SK-N-SH treated with all-trans-retinoic acid at 6 μM for 48 hours (cell line): ENCODE measurements around the gene NALCN.

Experiments used
- ATAC-seq: fragments of 200-7000 bp; cut with Tn5 transposase; 3 replicates; pipeline ENCODE4 v1.9.1; 2020; ENCODE audit warnings: mild to moderate bottlenecking, moderate library complexity
- BACH2 ChIP-seq: fragments of 250-450 bp; sonication (Bioruptor Pico); IDR thresholded peaks from 2 replicates; pipeline ENCODE4 v1.9.0; 2021; ENCODE audit warnings: mild to moderate bottlenecking, borderline replicate concordance
- CSDC2 ChIP-seq: fragments of 250-450 bp; sonication (Bioruptor Pico); IDR thresholded peaks from 2 replicates; pipeline ENCODE4 v1.5.0; 2020; ENCODE audit warnings: mild to moderate bottlenecking, moderate library complexity
- CSRNP3 ChIP-seq: fragments of 250-450 bp; sonication (Bioruptor Pico); IDR thresholded peaks from 2 replicates; pipeline ENCODE4 v1.5.1; 2021; ENCODE audit warnings: mild to moderate bottlenecking, moderate library complexity
- ESRRG ChIP-seq: fragments of 250-450 bp; sonication (Bioruptor Pico); IDR thresholded peaks from 2 replicates; pipeline ENCODE4 v1.6.1; 2021; ENCODE audit warnings: mild to moderate bottlenecking
- GLIS3 ChIP-seq: fragments of 250-450 bp; sonication (Bioruptor Pico); IDR thresholded peaks from 2 replicates; pipeline ENCODE4 v1.5.0; 2020; ENCODE audit warnings: mild to moderate bottlenecking, moderate library complexity
- ISL1 ChIP-seq: fragments of 250-450 bp; sonication (Bioruptor Pico); IDR thresholded peaks from 2 replicates; pipeline ENCODE4 v2.1.2; 2022; ENCODE audit warnings: mild to moderate bottlenecking, moderate library complexity
- OSR1 ChIP-seq: fragments of 250-450 bp; sonication (Bioruptor Pico); IDR thresholded peaks from 2 replicates; pipeline ENCODE4 v1.8.0; 2022; ENCODE audit warnings: moderate library complexity, mild to moderate bottlenecking, inconsistent platforms
- PATZ1 ChIP-seq: fragments of 250-450 bp; sonication (Bioruptor Pico); IDR thresholded peaks from 2 replicates; pipeline ENCODE4 v1.8.0; 2020; ENCODE audit warnings: mild to moderate bottlenecking, moderate library complexity, borderline replicate concordance
- PPARA ChIP-seq: fragments of 250-450 bp; sonication (Bioruptor Pico); IDR thresholded peaks from 2 replicates; pipeline ENCODE4 v1.5.0; 2020; ENCODE audit warnings: mild to moderate bottlenecking, borderline replicate concordance
- RARB ChIP-seq: fragments of 250-450 bp; sonication (Bioruptor Pico); IDR thresholded peaks from 2 replicates; pipeline ENCODE4 v1.8.0; 2021; ENCODE audit warnings: mild to moderate bottlenecking, moderate library complexity
- SNAI2 ChIP-seq: fragments of 250-450 bp; sonication (Bioruptor Pico); IDR thresholded peaks from 2 replicates; pipeline ENCODE4 v1.5.0; 2020; ENCODE audit warnings: mild to moderate bottlenecking, moderate library complexity
- TCF4 ChIP-seq: fragments of 250-450 bp; sonication (Bioruptor Pico); IDR thresholded peaks from 2 replicates; pipeline ENCODE4 v1.8.0; 2021; ENCODE audit warnings: mild to moderate bottlenecking, moderate library complexity, borderline replicate concordance
- TSHZ2 ChIP-seq: fragments of 250-450 bp; sonication (Bioruptor Pico); IDR thresholded peaks from 2 replicates; pipeline ENCODE4 v1.5.0; 2020; ENCODE audit warnings: mild to moderate bottlenecking, moderate library complexity
- ZC3H10 ChIP-seq: fragments of 250-450 bp; sonication (Bioruptor Pico); IDR thresholded peaks from 2 replicates; pipeline ENCODE4 v1.5.1; 2021; ENCODE audit warnings: mild to moderate bottlenecking, moderate library complexity
- ZFP3 ChIP-seq: fragments of 250-450 bp; sonication (Bioruptor Pico); IDR thresholded peaks from 2 replicates; pipeline ENCODE4 v1.5.0; 2020; ENCODE audit warnings: mild to moderate bottlenecking, moderate library complexity
- ZFP30 ChIP-seq: fragments of 450-650 bp; formaldehyde crosslinking; IDR thresholded peaks from 2 replicates; pipeline ENCODE4 v1.5.0; 2022; ENCODE audit warnings: mild to moderate bottlenecking, moderate library complexity
- ZNF70 ChIP-seq: fragments of 450-650 bp; formaldehyde crosslinking; IDR thresholded peaks from 2 replicates; pipeline ENCODE4 v1.5.0; 2020; ENCODE audit warnings: mild to moderate bottlenecking, moderate library complexity
- ZNF8 ChIP-seq: fragments of 450-650 bp; formaldehyde crosslinking; IDR thresholded peaks from 2 replicates; pipeline ENCODE4 v1.5.0; 2020; ENCODE audit warnings: mild to moderate bottlenecking, moderate library complexity
- TF ChIP-seq, protein P1 (sequence below): fragments of 250-450 bp; sonication (Bioruptor Pico); IDR thresholded peaks from 2 replicates; pipeline ENCODE4 v1.8.0; 2021; ENCODE audit warnings: low read depth, mild to moderate bottlenecking, moderate library complexity, borderline replicate concordance
- TF ChIP-seq, protein P2 (sequence below): fragments of 250-450 bp; sonication (Bioruptor Pico); IDR thresholded peaks from 2 replicates; pipeline ENCODE4 v1.5.1; 2020; ENCODE audit warnings: low read depth, mild to moderate bottlenecking, moderate library complexity

The NALCN gene

DNA sequence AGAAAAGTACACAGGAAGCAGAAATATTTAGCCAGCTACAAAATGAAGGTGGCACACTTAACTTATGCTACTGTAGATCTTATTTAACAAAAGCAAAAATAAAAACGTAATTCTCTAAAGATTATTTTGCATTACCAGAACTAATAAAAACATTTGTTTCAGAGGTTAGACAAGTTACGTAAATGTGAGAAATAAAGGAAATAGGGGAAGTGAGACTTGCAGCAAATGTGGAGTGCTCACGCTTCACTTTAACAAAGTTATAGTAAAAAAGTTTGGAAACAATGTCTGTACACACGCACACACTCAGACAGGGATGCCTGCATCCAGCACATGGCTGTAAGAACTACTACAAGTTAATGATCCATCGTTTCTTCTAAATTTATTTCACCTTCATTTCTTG, 83.7 kb downstream of the NALCN start (continued):
- TF ChIP-seq CSRNP3 (CRISPR knock-in tag) = no peak
- no peak for TF ChIP-seq TCF4 (CRISPR knock-in tag)
- no peak for TF ChIP-seq RARB (CRISPR knock-in tag)
- TF ChIP-seq CSDC2 = no peak

- TF ChIP-seq CSDC2 (no peak), ZFP3 (CRISPR knock-in tag) (no peak), SNAI2 (CRISPR knock-in tag) (no peak), ZNF8 (no peak), OSR1 (no peak), ESRRG (no peak), TCF4 (CRISPR knock-in tag) (no peak), ISL1 (CRISPR knock-in tag) (no peak), ZNF70 (CRISPR knock-in tag) (no peak), PPARA (CRISPR knock-in tag) (no peak), CSRNP3 (CRISPR knock-in tag) (no peak), PATZ1 (CRISPR knock-in tag) (no peak), GLIS3 (CRISPR knock-in tag) (no peak), RARB (CRISPR knock-in tag) (no peak)
- TF ChIP-seq, protein P1, sequence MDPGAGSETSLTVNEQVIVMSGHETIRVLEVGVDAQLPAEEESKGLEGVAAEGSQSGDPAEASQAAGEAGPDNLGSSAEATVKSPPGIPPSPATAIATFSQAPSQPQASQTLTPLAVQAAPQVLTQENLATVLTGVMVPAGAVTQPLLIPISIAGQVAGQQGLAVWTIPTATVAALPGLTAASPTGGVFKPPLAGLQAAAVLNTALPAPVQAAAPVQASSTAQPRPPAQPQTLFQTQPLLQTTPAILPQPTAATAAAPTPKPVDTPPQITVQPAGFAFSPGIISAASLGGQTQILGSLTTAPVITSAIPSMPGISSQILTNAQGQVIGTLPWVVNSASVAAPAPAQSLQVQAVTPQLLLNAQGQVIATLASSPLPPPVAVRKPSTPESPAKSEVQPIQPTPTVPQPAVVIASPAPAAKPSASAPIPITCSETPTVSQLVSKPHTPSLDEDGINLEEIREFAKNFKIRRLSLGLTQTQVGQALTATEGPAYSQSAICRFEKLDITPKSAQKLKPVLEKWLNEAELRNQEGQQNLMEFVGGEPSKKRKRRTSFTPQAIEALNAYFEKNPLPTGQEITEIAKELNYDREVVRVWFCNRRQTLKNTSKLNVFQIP (CRISPR knock-in tag) = no peak
- no peak for ATAC-seq
Observed at GRCh38 chr13:101331731-101332130, 84.6 kb downstream of the NALCN start.

- TF ChIP-seq ZFP30 (CRISPR knock-in tag) (no peak), BACH2 (no peak)
- TF ChIP-seq, protein P1 (CRISPR knock-in tag) = no peak
- ATAC-seq = no peak
Observed at GRCh38 chr13:101327871-101328270, 88.4 kb downstream of the NALCN start.

- no peak for ATAC-seq
- TF ChIP-seq ZNF8 (no peak), ESRRG (no peak), ZC3H10 (CRISPR knock-in tag) (no peak), ZNF70 (CRISPR knock-in tag) (no peak), RARB (CRISPR knock-in tag) (no peak), PATZ1 (CRISPR knock-in tag) (no peak), TSHZ2 (CRISPR knock-in tag) (no peak), BACH2 (no peak), ZFP3 (CRISPR knock-in tag) (no peak), ISL1 (CRISPR knock-in tag) (no peak), TCF4 (CRISPR knock-in tag) (no peak), SNAI2 (CRISPR knock-in tag) (no peak), PPARA (CRISPR knock-in tag) (no peak), OSR1 (no peak), GLIS3 (CRISPR knock-in tag) (no peak)
- TF ChIP-seq, protein P2, sequence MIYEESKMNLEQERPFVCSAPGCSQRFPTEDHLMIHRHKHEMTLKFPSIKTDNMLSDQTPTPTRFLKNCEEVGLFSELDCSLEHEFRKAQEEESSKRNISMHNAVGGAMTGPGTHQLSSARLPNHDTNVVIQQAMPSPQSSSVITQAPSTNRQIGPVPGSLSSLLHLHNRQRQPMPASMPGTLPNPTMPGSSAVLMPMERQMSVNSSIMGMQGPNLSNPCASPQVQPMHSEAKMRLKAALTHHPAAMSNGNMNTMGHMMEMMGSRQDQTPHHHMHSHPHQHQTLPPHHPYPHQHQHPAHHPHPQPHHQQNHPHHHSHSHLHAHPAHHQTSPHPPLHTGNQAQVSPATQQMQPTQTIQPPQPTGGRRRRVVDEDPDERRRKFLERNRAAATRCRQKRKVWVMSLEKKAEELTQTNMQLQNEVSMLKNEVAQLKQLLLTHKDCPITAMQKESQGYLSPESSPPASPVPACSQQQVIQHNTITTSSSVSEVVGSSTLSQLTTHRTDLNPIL (CRISPR knock-in tag) = no peak
Observed at GRCh38 chr13:101326710-101327109, 89.6 kb downstream of the NALCN start.
